Fibroblast of skin of left quadriceps (primary cell): ENCODE measurements around the gene TOM1.

Experiments used
- DNase-seq, 2 experiments: peaks; one replicate each; pipeline ENCODE4 v3.0.0-alpha.2; 2013; ENCODE audit warnings: low read depth in 2 of 2

TOM1 gene

DNA sequence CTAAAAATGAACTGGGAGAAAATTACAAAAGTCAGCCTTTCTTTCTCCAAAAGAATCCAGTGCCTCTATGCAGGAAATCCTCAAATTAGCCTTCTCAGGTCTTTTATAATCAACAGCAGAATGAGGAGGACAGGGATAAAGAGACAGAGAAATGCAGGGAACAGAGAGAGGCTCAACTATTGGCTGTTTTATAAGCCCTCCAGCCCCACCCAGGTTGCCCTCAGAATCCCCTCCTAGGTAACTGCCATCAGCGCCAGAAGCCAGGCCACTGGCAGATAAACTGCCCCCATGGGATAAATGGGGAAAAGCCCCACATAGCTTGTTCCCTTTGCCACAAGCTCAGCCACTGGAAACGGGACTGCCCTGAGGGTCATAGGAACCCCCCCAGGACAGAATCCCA, 70.3 kb downstream of the TOM1 start:
- DNase-seq: no peak

- DNase-seq: no peak
Observed at GRCh38 chr22:35373781-35374180, 74.1 kb downstream of the TOM1 start.

DNA sequence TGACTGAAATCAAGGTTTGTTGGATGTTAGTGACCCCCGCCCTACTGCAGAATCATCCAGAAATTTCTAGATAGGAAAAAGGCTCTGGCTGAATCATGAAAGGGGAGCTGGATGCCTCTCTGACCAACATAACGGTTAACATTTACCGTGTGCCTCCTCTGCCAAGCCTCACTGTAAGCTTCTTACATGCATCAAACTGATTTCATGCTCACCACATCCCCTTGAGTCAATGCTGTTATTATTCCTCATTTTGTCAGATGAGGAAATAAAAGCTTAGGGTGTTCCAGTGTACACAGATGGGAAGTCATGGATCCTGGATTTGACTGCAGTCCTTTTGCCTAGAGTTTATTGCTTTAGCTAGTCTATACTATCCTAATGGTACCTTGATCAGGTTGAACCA, 75.3 kb downstream of the TOM1 start:
- DNase-seq: no peak

DNA sequence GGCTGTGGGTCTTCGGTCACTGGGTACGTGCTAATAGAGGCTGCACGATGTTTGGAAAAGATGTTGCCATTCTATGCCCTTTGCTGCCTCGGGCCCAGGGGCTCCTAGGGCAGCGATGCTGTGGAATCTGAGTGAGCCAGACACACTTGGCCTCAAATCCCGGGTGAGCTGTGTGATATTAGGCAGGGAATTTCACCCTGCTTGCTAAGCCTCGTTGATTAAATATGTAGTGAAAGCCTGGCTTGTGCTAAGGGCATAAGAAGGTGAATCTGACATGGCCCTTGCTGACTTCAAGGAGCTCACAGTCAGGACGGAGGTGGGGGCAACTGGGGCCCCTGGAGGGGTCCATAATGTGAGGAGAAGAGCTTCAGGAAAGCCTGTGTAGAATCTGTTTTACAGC, 75.8 kb downstream of the TOM1 start:
- DNase-seq: no peak

- peak; percentile 98 for DNase-seq
Observed at GRCh38 chr22:35376728-35377472, 77.2 kb downstream of the TOM1 start.

GRCh38 chr22:35377735-35378134, 78.0 kb downstream of the TOM1 start:
- no peak for DNase-seq

DNA sequence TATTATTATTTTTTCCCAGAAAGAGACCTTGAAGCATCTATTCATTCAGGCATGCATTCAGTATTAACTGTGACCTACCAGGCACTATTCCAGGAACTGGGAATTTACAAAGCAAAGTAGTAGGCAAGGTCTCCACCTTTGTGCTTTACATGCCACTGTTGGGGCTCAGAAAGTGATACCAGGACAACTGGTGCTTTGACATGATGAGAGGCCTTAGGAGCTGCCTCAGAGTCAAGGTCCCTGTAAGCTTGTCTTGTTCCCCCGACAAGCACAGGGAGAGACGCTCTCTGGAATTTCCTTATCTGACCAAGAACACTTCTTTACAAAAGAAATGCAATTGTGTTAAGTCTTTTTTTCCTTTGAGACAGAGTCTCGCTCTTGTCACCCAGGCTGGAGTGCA, 78.9 kb downstream of the TOM1 start:
- DNase-seq: no peak

DNA sequence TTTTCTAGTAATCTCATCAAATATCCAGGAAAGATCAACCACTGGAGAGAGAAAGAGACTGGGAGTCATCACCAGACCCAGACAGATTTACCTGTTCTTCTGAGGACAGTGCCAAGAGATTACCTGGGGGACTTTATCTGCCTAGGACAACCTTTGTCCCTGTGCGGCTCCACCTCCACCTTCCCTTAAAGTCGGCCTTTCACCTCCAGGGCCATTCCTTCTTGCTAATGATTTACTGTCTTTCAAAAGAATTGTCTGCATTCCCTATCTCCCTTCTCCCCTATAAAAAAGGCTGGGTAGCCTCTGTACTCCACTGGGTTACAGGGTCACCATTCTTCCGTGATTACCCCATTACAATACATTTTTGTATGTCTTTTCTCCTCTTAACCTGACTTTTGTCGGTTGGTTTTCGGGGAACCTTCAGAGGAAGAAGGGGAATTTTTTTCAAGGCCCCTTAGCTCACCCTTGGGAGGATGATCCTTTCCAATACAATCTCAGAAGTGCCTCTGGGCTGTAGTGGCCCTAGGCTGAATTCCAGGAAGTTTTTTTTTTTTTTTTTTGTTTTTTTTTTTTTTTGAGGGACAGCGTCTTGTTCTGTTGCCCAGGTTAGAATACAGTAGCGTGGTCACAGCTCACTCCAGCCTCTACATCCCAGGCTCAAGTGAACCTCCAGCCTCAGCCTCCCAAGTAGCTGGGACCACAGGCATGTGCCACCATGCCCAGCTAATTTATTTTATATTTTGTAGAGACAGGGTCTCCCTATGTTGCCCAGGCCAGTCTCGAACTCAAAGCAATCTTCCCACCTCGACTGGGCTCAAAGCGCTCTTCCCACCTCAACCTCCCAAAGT, 79.7 kb downstream of the TOM1 start:
- DNase-seq: no peak

- DNase-seq: no peak
Observed at GRCh38 chr22:35380013-35380412, 80.3 kb downstream of the TOM1 start.

GRCh38 chr22:35380537-35381423, 81.1 kb downstream of the TOM1 start, which contains the start of gene HMOX1:
Gene HMOX1 (plus strand): TSS chr22:35381096. CDS start chr22:35381174, 78 bp downstream.
- peak; percentile 70 for DNase-seq

DNA sequence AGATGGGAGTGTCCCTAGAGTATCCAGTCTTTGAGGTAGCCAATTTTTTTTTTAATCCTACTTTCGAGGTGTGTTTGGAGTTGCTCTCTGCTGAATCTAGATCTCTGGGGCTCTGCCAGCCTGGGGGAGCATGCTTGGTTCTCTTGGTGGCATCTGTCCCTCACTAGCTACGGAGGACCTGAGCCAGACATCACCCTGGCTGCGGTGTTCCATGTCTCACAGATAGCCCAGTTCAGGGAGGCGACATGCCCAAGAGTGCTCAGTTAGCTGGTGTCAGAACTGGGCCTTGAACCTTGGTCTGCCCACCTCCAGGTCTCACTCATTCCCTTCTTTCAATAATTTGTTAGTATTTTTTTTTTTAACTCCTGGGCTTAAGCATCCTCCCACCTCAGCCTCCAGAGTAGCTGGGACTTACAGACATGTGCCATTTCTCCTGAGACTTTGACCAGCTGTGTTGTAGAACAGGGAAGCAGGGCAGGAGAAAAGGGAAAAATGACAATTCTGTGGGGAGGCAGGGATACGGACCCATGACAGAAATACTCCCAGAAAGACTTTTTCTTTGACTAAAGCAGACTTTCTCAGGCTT, 81.8 kb downstream of the TOM1 start:
- no peak for DNase-seq

- no peak for DNase-seq
Observed at GRCh38 chr22:35383679-35384071, 84.0 kb downstream of the TOM1 start.

DNA sequence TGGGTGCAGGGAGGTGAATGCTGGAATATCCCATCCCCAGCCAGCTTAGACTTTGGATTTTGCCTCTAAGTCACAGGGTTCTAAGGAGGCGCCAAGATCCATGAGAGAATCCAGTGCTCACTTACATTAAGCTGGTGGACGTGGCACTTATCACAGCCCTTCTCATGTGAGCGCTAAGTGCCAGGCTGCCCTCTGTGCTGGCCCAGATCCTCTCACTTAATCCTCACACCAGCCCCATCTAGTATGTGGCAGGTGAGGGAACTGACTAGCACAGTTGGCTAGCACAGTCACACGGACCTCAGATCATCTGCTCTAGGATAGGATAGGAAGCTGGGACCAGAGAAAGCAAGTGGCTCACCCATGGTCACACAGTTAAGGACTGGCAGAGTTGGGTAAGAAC, 84.8 kb downstream of the TOM1 start:
- DNase-seq: no peak

GRCh38 chr22:35384975-35385588, 85.4 kb downstream of the TOM1 start:
- no peak for DNase-seq

DNA sequence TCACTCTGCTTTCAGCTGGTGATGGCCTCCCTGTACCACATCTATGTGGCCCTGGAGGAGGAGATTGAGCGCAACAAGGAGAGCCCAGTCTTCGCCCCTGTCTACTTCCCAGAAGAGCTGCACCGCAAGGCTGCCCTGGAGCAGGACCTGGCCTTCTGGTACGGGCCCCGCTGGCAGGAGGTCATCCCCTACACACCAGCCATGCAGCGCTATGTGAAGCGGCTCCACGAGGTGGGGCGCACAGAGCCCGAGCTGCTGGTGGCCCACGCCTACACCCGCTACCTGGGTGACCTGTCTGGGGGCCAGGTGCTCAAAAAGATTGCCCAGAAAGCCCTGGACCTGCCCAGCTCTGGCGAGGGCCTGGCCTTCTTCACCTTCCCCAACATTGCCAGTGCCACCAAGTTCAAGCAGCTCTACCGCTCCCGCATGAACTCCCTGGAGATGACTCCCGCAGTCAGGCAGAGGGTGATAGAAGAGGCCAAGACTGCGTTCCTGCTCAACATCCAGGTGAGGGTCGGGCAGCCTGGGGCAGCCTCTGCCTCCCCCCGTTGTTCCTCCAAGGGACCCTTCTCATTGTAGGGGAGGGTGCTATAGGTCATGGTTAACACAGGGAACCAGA, 87.1 kb downstream of the TOM1 start:
- DNase-seq: no peak

GRCh38 chr22:35390933-35391332, 91.2 kb downstream of the TOM1 start:
- no peak for DNase-seq

DNA sequence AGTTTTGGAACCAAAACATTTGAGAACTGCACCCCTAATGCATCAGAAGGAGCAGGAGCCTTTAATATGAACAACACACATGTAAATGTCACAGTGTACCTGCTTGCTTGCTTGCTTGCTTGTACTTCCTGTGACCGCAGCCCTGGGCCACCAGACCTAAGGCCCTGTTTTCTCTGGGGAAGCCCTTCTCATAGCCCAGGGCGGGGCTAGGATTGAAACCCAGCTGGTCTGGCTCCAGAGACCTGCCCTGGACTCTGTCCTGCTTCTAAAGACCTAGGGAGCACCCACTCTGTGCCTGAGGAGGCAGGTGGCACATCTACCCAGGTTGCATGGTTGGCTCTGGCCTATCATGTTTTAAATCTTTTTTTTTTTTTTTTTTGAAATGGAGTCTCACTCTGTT, 92.7 kb downstream of the TOM1 start:
- DNase-seq: no peak

GRCh38 chr22:35393116-35394010, 93.7 kb downstream of the TOM1 start:
- no peak for DNase-seq

- DNase-seq: no peak
Observed at GRCh38 chr22:35394011-35394312, 94.3 kb downstream of the TOM1 start.
